WTC11 (cell line): ENCODE data around the gene UPK3A. TPM values are rescaled to one million over a fixed set of nuclear protein-coding genes. Genes with fewer than 3 reads are reported as not detected.

Source experiments
- ATF1 ChIP-seq: sonication (generic); formaldehyde crosslinking; IDR thresholded peaks from 2 replicates; pipeline ENCODE4 v1.8.1; 2023; ENCODE audit warnings: mild to moderate bottlenecking, moderate library complexity, missing genetic modification reagents
- CREM ChIP-seq: sonication (generic); formaldehyde crosslinking; IDR thresholded peaks from 2 replicates; pipeline ENCODE4 v1.8.1; 2022; ENCODE audit warnings: mild to moderate bottlenecking, missing genetic modification reagents, moderate library complexity
- ETV6 ChIP-seq: sonication (generic); formaldehyde crosslinking; IDR thresholded peaks from 2 replicates; pipeline ENCODE4 v1.8.1; 2022; ENCODE audit warnings: mild to moderate bottlenecking, missing genetic modification reagents
- FOXJ3 ChIP-seq: sonication (generic); formaldehyde crosslinking; IDR thresholded peaks from 2 replicates; pipeline ENCODE4 v1.9.0; 2021; ENCODE audit warnings: missing genetic modification reagents, mild to moderate bottlenecking, borderline replicate concordance
- JAZF1 ChIP-seq: fragments of 250-450 bp; sonication (Bioruptor Pico); IDR thresholded peaks from 2 replicates; pipeline ENCODE4 v1.9.0; 2021; ENCODE audit warnings: moderate library complexity, mild to moderate bottlenecking, inconsistent platforms
- JUN ChIP-seq: sonication (generic); formaldehyde crosslinking; IDR thresholded peaks from 2 replicates; pipeline ENCODE4 v1.8.0; 2023; ENCODE audit warnings: mild to moderate bottlenecking, missing genetic modification reagents
- MXD4 ChIP-seq: fragments of 250-450 bp; sonication (Bioruptor Pico); IDR thresholded peaks from 2 replicates; pipeline ENCODE4 v1.8.0; 2021; ENCODE audit warnings: mild to moderate bottlenecking, moderate library complexity, borderline replicate concordance
- NFYB ChIP-seq: sonication (generic); formaldehyde crosslinking; conservative IDR thresholded peaks from 2 replicates; pipeline ENCODE4 v1.8.0; 2022; ENCODE audit warnings: low read depth, missing genetic modification reagents
- SMAD3 ChIP-seq: sonication (generic); formaldehyde crosslinking; IDR thresholded peaks from 2 replicates; pipeline ENCODE4 v1.8.0; 2022; ENCODE audit warnings: missing genetic modification reagents, mild to moderate bottlenecking, borderline replicate concordance
- SMAD4 ChIP-seq: sonication (generic); formaldehyde crosslinking; IDR thresholded peaks from 2 replicates; pipeline ENCODE4 v1.8.0; 2022; ENCODE audit warnings: mild to moderate bottlenecking, missing genetic modification reagents
- SOX15 ChIP-seq: fragments of 250-450 bp; sonication (Bioruptor Pico); IDR thresholded peaks from 2 replicates; pipeline ENCODE4 v1.9.0; 2021; ENCODE audit warnings: mild to moderate bottlenecking
- SP1 ChIP-seq: sonication (generic); formaldehyde crosslinking; conservative IDR thresholded peaks from 2 replicates; pipeline ENCODE4 v1.8.1; 2022; ENCODE audit warnings: missing genetic modification reagents
- TCF7 ChIP-seq: sonication (generic); formaldehyde crosslinking; IDR thresholded peaks from 2 replicates; pipeline ENCODE4 v1.8.0; 2022; ENCODE audit warnings: mild to moderate bottlenecking, low read depth, missing genetic modification reagents, moderate library complexity
- TP53 ChIP-seq: sonication (generic); formaldehyde crosslinking; IDR thresholded peaks from 2 replicates; pipeline ENCODE4 v1.8.1; 2023; ENCODE audit warnings: mild to moderate bottlenecking, missing genetic modification reagents
- ZNF219 ChIP-seq: sonication (generic); formaldehyde crosslinking; IDR thresholded peaks from 2 replicates; pipeline ENCODE4 v1.8.0; 2023; ENCODE audit warnings: missing genetic modification reagents, mild to moderate bottlenecking, borderline replicate concordance
- ZNF396 ChIP-seq: fragments of 250-450 bp; sonication (Bioruptor Pico); IDR thresholded peaks from 2 replicates; pipeline ENCODE4 v1.8.0; 2021; ENCODE audit warnings: mild to moderate bottlenecking, moderate library complexity, borderline replicate concordance
- total RNA-seq: library from RNA; stranded (reverse); gene quantifications from 3 replicates; pipeline ENCODE4 v1.2.3, GENCODE V29; 2021
- TF ChIP-seq, protein P1 (sequence below): fragments of 200-600 bp; IDR thresholded peaks from 2 replicates; pipeline ENCODE4 v1.8.0; 2022; ENCODE audit warnings: antibody characterized with exemption
- TF ChIP-seq, protein P2 (sequence below): sonication (generic); formaldehyde crosslinking; IDR thresholded peaks from 2 replicates; pipeline ENCODE4 v1.8.1; 2022; ENCODE audit warnings: low read depth, mild to moderate bottlenecking, moderate library complexity, missing genetic modification reagents, borderline replicate concordance
- TF ChIP-seq, protein P3 (sequence below): sonication (generic); formaldehyde crosslinking; IDR thresholded peaks from 2 replicates; pipeline ENCODE4 v1.8.0; 2022; ENCODE audit warnings: mild to moderate bottlenecking, missing genetic modification reagents
- TF ChIP-seq, protein P4 (sequence below): sonication (generic); formaldehyde crosslinking; IDR thresholded peaks from 2 replicates; pipeline ENCODE4 v1.8.1; 2023; ENCODE audit warnings: mild to moderate bottlenecking, missing genetic modification reagents
- TF ChIP-seq, protein P5 (sequence below): sonication (generic); formaldehyde crosslinking; IDR thresholded peaks from 2 replicates; pipeline ENCODE4 v1.8.0; 2023; ENCODE audit warnings: missing genetic modification reagents, mild to moderate bottlenecking, borderline replicate concordance
- TF ChIP-seq, protein P6 (sequence below): sonication (generic); formaldehyde crosslinking; IDR thresholded peaks from 2 replicates; pipeline ENCODE4 v1.8.1; 2022; ENCODE audit warnings: mild to moderate bottlenecking, moderate library complexity, missing genetic modification reagents
- TF ChIP-seq, protein P7 (sequence below): fragments of 250-450 bp; sonication (Bioruptor Pico); IDR thresholded peaks from 2 replicates; pipeline ENCODE4 v1.9.0; 2021; ENCODE audit warnings: mild to moderate bottlenecking
- TF ChIP-seq, protein P8 (sequence below): sonication (generic); formaldehyde crosslinking; IDR thresholded peaks from 2 replicates; pipeline ENCODE4 v1.8.0; 2022; ENCODE audit warnings: mild to moderate bottlenecking, missing genetic modification reagents
- TF ChIP-seq, protein P9 (sequence below): sonication (generic); formaldehyde crosslinking; IDR thresholded peaks from 2 replicates; pipeline ENCODE4 v1.8.0; 2023; ENCODE audit warnings: mild to moderate bottlenecking, missing genetic modification reagents

The UPK3A gene
- total RNA-seq, 1 experiment from 2014 or later = 0.37 TPM

DNA sequence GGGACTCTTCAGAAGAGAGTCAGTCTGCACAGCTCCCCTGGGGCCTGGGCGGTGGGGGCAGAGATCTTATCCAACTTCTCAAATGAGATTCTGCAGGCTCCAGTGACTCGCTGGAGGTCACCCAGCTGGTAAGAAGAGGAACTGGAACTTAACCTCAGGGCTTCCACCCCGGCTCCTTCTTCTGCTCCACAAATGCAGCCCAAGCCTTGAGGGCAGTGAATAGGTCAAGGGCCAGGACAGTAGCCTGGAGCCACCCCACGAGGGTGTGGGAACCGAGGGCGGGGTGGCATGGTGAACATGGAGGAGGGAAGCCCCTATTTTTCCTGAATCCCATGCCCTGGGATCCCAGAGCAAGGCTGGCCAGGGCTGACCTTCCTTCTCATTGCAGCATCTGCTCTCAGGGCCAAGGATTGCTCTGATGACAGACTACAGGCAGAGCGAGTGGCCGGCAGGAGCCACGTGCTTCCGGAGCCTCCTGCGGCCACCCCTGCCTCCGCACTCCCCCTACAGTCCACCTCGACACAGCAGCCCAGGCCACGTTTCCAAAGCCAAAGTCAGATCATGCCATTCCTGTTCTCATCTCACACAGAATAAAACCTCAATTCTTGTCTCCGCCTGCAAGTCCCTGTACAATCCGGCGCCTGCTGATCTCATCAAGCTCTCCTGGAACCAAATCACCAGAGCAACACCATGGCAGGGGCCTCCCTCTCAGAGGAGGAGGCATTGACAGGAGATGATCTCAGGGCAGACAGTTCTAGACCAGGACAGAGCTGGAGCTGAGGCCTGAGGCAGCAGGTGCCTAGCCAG lies 21.1 kb upstream of the UPK3A start (continued):
- TF ChIP-seq NFYB (CRISPR knock-in tag) = 0 out of 2 replicates have a peak, but pooled peaks have one; percentile 10
- TF ChIP-seq FOXJ3 = no peak
- TF ChIP-seq SOX15 = no peak
- no peak for TF ChIP-seq SMAD4
- TF ChIP-seq, protein P1, sequence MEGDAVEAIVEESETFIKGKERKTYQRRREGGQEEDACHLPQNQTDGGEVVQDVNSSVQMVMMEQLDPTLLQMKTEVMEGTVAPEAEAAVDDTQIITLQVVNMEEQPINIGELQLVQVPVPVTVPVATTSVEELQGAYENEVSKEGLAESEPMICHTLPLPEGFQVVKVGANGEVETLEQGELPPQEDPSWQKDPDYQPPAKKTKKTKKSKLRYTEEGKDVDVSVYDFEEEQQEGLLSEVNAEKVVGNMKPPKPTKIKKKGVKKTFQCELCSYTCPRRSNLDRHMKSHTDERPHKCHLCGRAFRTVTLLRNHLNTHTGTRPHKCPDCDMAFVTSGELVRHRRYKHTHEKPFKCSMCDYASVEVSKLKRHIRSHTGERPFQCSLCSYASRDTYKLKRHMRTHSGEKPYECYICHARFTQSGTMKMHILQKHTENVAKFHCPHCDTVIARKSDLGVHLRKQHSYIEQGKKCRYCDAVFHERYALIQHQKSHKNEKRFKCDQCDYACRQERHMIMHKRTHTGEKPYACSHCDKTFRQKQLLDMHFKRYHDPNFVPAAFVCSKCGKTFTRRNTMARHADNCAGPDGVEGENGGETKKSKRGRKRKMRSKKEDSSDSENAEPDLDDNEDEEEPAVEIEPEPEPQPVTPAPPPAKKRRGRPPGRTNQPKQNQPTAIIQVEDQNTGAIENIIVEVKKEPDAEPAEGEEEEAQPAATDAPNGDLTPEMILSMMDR = peak; percentile 29; the same call in 1 of the 2 replicates
- TF ChIP-seq, protein P2, sequence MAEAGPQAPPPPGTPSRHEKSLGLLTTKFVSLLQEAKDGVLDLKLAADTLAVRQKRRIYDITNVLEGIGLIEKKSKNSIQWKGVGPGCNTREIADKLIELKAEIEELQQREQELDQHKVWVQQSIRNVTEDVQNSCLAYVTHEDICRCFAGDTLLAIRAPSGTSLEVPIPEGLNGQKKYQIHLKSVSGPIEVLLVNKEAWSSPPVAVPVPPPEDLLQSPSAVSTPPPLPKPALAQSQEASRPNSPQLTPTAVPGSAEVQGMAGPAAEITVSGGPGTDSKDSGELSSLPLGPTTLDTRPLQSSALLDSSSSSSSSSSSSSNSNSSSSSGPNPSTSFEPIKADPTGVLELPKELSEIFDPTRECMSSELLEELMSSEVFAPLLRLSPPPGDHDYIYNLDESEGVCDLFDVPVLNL (CRISPR knock-in tag) = no peak
- TF ChIP-seq ETV6 (CRISPR knock-in tag) = peak; percentile 59; the same call in 1 of the 2 replicates
- TF ChIP-seq ZNF396 = no peak
- TF ChIP-seq TCF7 = no peak
- 0 out of 2 replicates have a peak, but pooled peaks have one; percentile 51 for TF ChIP-seq TP53 (CRISPR knock-in tag)
- TF ChIP-seq SMAD3 (CRISPR knock-in tag) = 0 out of 2 replicates have a peak, but pooled peaks have one; percentile 67
- TF ChIP-seq, protein P3, sequence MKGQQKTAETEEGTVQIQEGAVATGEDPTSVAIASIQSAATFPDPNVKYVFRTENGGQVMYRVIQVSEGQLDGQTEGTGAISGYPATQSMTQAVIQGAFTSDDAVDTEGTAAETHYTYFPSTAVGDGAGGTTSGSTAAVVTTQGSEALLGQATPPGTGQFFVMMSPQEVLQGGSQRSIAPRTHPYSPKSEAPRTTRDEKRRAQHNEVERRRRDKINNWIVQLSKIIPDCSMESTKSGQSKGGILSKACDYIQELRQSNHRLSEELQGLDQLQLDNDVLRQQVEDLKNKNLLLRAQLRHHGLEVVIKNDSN (CRISPR knock-in tag) = peak; percentile 85
- no peak for TF ChIP-seq JAZF1 (CRISPR knock-in tag)
- TF ChIP-seq, protein P4, sequence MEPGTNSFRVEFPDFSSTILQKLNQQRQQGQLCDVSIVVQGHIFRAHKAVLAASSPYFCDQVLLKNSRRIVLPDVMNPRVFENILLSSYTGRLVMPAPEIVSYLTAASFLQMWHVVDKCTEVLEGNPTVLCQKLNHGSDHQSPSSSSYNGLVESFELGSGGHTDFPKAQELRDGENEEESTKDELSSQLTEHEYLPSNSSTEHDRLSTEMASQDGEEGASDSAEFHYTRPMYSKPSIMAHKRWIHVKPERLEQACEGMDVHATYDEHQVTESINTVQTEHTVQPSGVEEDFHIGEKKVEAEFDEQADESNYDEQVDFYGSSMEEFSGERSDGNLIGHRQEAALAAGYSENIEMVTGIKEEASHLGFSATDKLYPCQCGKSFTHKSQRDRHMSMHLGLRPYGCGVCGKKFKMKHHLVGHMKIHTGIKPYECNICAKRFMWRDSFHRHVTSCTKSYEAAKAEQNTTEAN = no peak
- TF ChIP-seq ATF1 (CRISPR knock-in tag) = no peak
- TF ChIP-seq, protein P5, sequence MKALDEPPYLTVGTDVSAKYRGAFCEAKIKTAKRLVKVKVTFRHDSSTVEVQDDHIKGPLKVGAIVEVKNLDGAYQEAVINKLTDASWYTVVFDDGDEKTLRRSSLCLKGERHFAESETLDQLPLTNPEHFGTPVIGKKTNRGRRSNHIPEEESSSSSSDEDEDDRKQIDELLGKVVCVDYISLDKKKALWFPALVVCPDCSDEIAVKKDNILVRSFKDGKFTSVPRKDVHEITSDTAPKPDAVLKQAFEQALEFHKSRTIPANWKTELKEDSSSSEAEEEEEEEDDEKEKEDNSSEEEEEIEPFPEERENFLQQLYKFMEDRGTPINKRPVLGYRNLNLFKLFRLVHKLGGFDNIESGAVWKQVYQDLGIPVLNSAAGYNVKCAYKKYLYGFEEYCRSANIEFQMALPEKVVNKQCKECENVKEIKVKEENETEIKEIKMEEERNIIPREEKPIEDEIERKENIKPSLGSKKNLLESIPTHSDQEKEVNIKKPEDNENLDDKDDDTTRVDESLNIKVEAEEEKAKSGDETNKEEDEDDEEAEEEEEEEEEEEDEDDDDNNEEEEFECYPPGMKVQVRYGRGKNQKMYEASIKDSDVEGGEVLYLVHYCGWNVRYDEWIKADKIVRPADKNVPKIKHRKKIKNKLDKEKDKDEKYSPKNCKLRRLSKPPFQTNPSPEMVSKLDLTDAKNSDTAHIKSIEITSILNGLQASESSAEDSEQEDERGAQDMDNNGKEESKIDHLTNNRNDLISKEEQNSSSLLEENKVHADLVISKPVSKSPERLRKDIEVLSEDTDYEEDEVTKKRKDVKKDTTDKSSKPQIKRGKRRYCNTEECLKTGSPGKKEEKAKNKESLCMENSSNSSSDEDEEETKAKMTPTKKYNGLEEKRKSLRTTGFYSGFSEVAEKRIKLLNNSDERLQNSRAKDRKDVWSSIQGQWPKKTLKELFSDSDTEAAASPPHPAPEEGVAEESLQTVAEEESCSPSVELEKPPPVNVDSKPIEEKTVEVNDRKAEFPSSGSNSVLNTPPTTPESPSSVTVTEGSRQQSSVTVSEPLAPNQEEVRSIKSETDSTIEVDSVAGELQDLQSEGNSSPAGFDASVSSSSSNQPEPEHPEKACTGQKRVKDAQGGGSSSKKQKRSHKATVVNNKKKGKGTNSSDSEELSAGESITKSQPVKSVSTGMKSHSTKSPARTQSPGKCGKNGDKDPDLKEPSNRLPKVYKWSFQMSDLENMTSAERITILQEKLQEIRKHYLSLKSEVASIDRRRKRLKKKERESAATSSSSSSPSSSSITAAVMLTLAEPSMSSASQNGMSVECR (CRISPR knock-in tag) = no peak
- no peak for TF ChIP-seq MXD4 (CRISPR knock-in tag)
- TF ChIP-seq CREM (CRISPR knock-in tag) = no peak
- TF ChIP-seq, protein P6, sequence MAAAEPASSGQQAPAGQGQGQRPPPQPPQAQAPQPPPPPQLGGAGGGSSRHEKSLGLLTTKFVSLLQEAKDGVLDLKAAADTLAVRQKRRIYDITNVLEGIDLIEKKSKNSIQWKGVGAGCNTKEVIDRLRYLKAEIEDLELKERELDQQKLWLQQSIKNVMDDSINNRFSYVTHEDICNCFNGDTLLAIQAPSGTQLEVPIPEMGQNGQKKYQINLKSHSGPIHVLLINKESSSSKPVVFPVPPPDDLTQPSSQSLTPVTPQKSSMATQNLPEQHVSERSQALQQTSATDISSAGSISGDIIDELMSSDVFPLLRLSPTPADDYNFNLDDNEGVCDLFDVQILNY (CRISPR knock-in tag) = 0 out of 2 replicates have a peak, but pooled peaks have one; percentile 40
- TF ChIP-seq, protein P7, sequence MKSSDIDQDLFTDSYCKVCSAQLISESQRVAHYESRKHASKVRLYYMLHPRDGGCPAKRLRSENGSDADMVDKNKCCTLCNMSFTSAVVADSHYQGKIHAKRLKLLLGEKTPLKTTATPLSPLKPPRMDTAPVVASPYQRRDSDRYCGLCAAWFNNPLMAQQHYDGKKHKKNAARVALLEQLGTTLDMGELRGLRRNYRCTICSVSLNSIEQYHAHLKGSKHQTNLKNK = no peak
- TF ChIP-seq, protein P8, sequence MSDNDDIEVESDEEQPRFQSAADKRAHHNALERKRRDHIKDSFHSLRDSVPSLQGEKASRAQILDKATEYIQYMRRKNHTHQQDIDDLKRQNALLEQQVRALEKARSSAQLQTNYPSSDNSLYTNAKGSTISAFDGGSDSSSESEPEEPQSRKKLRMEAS = peak; percentile 98
- TF ChIP-seq JUN (CRISPR knock-in tag) = no peak
- TF ChIP-seq SP1 (CRISPR knock-in tag) = peak; percentile 49
- TF ChIP-seq ZNF219 (CRISPR knock-in tag) = no peak
- TF ChIP-seq, protein P9, sequence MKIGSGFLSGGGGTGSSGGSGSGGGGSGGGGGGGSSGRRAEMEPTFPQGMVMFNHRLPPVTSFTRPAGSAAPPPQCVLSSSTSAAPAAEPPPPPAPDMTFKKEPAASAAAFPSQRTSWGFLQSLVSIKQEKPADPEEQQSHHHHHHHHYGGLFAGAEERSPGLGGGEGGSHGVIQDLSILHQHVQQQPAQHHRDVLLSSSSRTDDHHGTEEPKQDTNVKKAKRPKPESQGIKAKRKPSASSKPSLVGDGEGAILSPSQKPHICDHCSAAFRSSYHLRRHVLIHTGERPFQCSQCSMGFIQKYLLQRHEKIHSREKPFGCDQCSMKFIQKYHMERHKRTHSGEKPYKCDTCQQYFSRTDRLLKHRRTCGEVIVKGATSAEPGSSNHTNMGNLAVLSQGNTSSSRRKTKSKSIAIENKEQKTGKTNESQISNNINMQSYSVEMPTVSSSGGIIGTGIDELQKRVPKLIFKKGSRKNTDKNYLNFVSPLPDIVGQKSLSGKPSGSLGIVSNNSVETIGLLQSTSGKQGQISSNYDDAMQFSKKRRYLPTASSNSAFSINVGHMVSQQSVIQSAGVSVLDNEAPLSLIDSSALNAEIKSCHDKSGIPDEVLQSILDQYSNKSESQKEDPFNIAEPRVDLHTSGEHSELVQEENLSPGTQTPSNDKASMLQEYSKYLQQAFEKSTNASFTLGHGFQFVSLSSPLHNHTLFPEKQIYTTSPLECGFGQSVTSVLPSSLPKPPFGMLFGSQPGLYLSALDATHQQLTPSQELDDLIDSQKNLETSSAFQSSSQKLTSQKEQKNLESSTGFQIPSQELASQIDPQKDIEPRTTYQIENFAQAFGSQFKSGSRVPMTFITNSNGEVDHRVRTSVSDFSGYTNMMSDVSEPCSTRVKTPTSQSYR (CRISPR knock-in tag) = no peak
